Germinal center (tissue), 1 donor: ENCODE measurements around the gene RAB12.

Experiments used
- DNase-seq: peaks from one replicate; pipeline ENCODE4 v3.0.0; 2012; ENCODE audit warnings: mixed read lengths, low spot score

Gene RAB12

GRCh38 chr18:8685141-8685913 is 76.1 kb downstream of the RAB12 start:
- no peak for DNase-seq

DNA sequence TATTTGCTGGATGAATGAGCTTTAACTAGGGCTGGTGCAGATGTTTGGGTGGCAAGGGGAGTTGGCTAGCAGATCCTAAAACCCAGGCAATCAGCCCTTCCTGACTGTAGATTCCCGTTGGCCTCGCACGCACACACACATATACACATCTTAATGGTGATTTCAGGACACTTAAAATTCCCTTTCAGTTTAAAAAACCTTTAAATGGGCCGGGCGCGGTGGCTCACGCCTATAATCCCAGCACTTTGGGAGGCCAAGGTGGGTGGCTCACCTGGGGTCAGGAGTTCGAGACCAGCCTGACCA is 76.6 kb downstream of the RAB12 start:
- DNase-seq, result no peak

- no peak for DNase-seq
Observed at GRCh38 chr18:8686611-8687010, 77.4 kb downstream of the RAB12 start.

- DNase-seq, result no peak
Observed at GRCh38 chr18:8688216-8688800, 79.1 kb downstream of the RAB12 start.

DNA sequence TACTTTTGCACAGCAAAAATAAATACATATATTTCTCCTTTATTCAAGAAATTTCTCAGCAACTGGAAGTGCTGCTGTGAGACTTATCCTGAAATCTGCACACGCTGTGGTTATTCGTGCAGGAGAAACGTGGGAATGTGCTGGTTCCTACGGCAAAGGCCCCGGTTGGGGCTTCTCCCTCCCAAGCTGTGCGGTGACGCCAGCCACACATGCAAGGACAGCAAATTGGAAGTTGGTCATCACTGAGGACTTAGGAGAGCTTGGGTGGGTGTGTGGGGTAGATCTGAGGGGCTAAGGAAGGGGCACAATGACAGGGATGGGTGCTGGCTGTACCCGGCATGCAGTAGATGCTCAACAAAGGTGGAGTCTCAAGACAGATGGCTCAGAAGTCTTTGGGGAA is 79.6 kb downstream of the RAB12 start:
- DNase-seq, result no peak
